Glutamatergic neuron (in vitro differentiated cells): ENCODE results near the gene TMPRSS7. TPM values are rescaled to one million over a fixed set of nuclear protein-coding genes. Genes with fewer than 3 reads are reported as not detected.

Experiments
- DNase-seq: peaks from one replicate; pipeline ENCODE4 v3.0.0; 2022
- H3K27ac Mint-ChIP-seq: one replicate; pipeline ENCODE4 v1.8.0; 2020; ENCODE audit warnings: mild to moderate bottlenecking, mixed read lengths, inconsistent platforms; ENCODE audit not compliant: unreplicated experiment
- H3K27me3 Mint-ChIP-seq: one replicate; pipeline ENCODE4 v1.8.0; 2020; ENCODE audit warnings: mild to moderate bottlenecking, moderate library complexity, mixed read lengths, inconsistent platforms; ENCODE audit not compliant: unreplicated experiment
- H3K36me3 Mint-ChIP-seq: one replicate; pipeline ENCODE4 v1.8.0; 2020; ENCODE audit warnings: mild to moderate bottlenecking, mixed read lengths, inconsistent platforms; ENCODE audit not compliant: unreplicated experiment
- H3K4me1 Mint-ChIP-seq: one replicate; pipeline ENCODE4 v1.8.0; 2020; ENCODE audit warnings: mild to moderate bottlenecking, low read depth, mixed read lengths, inconsistent platforms; ENCODE audit not compliant: unreplicated experiment
- H3K4me3 Mint-ChIP-seq: one replicate; pipeline ENCODE4 v1.8.0; 2020; ENCODE audit warnings: mild to moderate bottlenecking, mixed read lengths, inconsistent platforms; ENCODE audit not compliant: unreplicated experiment
- H3K9me3 Mint-ChIP-seq: one replicate; pipeline ENCODE4 v1.8.0; 2020; ENCODE audit warnings: mild to moderate bottlenecking, moderate library complexity, mixed read lengths, inconsistent platforms; ENCODE audit not compliant: unreplicated experiment
- CTCF ChIP-seq: fragments of 200-600 bp; sonication (generic); IDR thresholded peaks from one replicate; pipeline ENCODE4 v1.5.0; 2021; ENCODE audit not compliant: partially characterized antibody, unreplicated experiment
- total RNA-seq: library from RNA; stranded (reverse); fragmentation: NEBNext Ultra II Directional; extraction: Animal tissue kit (Norgen Biotek cat#: 25700); gene quantifications from one replicate; pipeline ENCODE4 v1.2.1, GENCODE V29; 2021; ENCODE audit not compliant: unreplicated experiment

TMPRSS7 gene
- total RNA-seq, 1 donor from 2014 or later = not detected

GRCh38 chr3:112001526-112001925 is 33.0 kb upstream of the TMPRSS7 start:
- Mint-ChIP-seq H3K27ac (peak overlapping the region; percentile 98), H3K27me3 (peaks cover 20% of the 10 kb centered on the region), H3K36me3 (peaks cover 17% of the 10 kb centered on the region), H3K9me3 (peaks cover 36% of the 10 kb centered on the region), H3K4me3 (peak overlapping the region; percentile 92), H3K4me1 (peaks cover 54% of the 10 kb centered on the region)
- DNase-seq = no peak
- TF ChIP-seq CTCF = no peak

GRCh38 chr3:112002096-112002971 is 32.2 kb upstream of the TMPRSS7 start:
- H3K27ac Mint-ChIP-seq = peak overlapping the region; percentile 98
- H3K27me3 Mint-ChIP-seq = peaks cover 20% of the 10 kb centered on the region
- DNase-seq = no peak
- peak overlapping the region; percentile 92 for H3K4me3 Mint-ChIP-seq
- H3K9me3 Mint-ChIP-seq = peaks cover 36% of the 10 kb centered on the region
- TF ChIP-seq CTCF = no peak
- peaks cover 59% of the 10 kb centered on the region for H3K4me1 Mint-ChIP-seq
- H3K36me3 Mint-ChIP-seq = peaks cover 17% of the 10 kb centered on the region

- TF ChIP-seq CTCF = no peak
- Mint-ChIP-seq H3K4me1 (peaks cover 57% of the 10 kb centered on the region), H3K36me3 (peaks cover 17% of the 10 kb centered on the region), H3K27me3 (peaks cover 18% of the 10 kb centered on the region), H3K9me3 (peaks cover 36% of the 10 kb centered on the region), H3K27ac (peak overlapping the region; percentile 98), H3K4me3 (peak overlapping the region; percentile 92)
- no peak for DNase-seq
Measured at GRCh38 chr3:112003321-112004080, 31.0 kb upstream of the TMPRSS7 start.

- peaks cover 13% of the 10 kb centered on the region for H3K27me3 Mint-ChIP-seq
- peak overlapping the region; percentile 98 for H3K27ac Mint-ChIP-seq
- no peak for DNase-seq
- H3K36me3 Mint-ChIP-seq = peaks cover 17% of the 10 kb centered on the region
- no peak for TF ChIP-seq CTCF
- H3K9me3 Mint-ChIP-seq = peaks cover 31% of the 10 kb centered on the region
- peaks cover 63% of the 10 kb centered on the region for H3K4me1 Mint-ChIP-seq
- peak overlapping the region; percentile 92 for H3K4me3 Mint-ChIP-seq
Measured at GRCh38 chr3:112004187-112004586, 30.3 kb upstream of the TMPRSS7 start.
